GM21423 (cell line): ENCODE measurements around the gene SDF2.
"Not testable (repeated sequence)": the region's sequence is repeated elsewhere in the genome, so short reads cannot be mapped to it uniquely, and the experiment has no call there.

Experiments
- ATAC-seq: cut with Tn5 transposase; IDR thresholded peaks from one replicate; pipeline ENCODE4 v1.9.1; 2021; ENCODE audit warnings: mild to moderate bottlenecking, moderate library complexity; ENCODE audit not compliant: unreplicated experiment

Gene SDF2

DNA sequence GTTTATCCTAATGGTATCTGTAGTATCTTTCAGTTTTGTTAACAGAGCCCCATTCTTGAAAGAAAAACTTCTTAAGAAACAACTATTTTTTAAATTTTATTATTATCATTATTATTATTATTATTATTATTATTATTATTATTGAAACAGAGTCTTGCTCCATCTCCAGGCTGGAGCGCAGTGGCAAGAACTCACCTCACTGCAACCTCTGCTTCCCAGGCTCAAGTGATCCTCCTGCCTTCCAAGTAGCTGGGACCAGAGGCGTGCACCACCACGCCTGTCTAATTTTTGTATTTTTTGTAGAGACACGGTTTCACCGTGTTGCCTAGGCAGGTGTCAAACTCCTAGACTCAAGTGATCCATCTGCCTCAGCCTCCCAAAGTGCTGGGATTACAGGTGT is 23.7 kb upstream of the SDF2 start:
- no peak for ATAC-seq

GRCh38 chr17:28684963-28685362 is 23.3 kb upstream of the SDF2 start:
- no peak for ATAC-seq

DNA sequence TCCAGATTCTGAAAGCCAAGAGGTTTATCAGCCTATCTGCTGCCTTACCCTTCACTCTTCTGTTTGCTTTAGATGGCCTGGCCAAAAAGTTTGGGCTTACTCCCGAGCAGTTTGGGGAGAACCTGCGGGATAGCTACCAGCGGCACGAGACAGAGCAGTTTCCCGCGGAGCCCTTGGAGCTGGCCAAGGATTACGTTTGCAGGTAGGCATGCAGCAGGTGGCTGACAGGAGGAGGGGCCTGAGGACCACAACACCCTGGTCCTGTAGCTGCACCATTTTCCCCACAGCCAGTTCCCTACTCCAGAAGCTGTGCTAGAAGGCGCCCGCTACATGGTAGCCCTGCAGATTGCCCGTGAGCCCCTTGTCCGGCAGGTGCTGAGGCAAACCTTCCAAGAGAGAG is 20.9 kb upstream of the SDF2 start:
- no peak for ATAC-seq

GRCh38 chr17:28675980-28676379 is 14.3 kb upstream of the SDF2 start:
- no peak for ATAC-seq

DNA sequence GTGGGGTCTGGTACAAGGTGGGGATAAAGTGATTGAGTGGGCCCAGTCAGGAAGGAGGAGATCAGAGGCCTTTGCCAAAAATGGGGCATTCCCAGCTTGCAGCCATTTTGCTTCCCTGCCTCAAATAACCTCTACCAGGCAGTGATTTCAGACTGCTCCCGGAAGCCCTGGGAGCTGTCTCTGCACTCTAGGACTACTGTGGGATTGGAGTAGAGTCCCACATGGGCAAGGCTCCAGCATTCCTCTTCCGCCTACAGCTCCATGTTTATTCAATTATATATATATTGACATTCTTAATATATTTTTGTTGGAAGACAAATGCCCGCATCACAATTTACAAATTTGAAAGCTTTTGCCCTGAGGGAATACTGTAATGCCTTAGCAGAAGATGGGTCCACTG is 13.8 kb upstream of the SDF2 start:
- ATAC-seq: no peak

- ATAC-seq: no peak
Observed at GRCh38 chr17:28669918-28670317, 8.2 kb upstream of the SDF2 start.

DNA sequence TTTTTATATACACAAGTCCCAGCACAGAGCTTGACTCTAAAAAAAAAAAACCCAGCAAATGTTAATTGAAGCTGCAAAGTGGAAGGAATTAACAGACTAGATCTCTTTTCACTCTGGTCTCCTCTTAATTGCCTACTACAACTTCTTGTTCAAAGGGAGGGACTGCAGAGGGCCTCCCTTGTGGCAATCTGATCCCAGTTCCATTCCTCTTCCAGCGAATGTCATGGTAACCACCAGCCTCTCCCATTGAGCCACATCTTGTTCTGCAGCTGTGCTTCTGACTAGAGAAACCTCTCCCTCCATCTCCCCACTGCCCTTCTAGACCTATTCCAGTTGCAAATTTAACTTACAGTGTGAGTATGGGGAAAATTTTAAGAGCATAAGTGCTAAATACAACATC is 6.2 kb upstream of the SDF2 start:
- ATAC-seq: no peak

- no peak for ATAC-seq
Observed at GRCh38 chr17:28665994-28666393, 4.3 kb upstream of the SDF2 start.

GRCh38 chr17:28663723-28664122 is 2.0 kb upstream of the SDF2 start:
- ATAC-seq: no peak

DNA sequence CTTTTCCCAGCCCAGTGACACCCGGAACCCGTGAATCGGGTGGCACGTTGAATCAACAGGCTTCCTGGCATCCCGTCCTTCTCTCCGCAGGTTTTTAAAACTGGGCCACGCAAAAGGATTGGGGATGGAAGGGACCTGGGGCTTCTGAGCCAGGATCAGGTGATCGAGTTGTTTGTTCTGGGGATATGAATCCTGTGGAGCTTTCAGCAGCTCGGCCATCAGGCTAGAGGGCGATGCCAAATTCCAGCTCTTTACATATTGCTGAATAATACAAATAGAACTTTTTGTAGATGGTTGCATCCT is 772 bp upstream of the SDF2 start:
- ATAC-seq: no peak

- ATAC-seq: not testable (repeated sequence)
Observed at GRCh38 chr17:28659497-28659881, 2.2 kb downstream of the SDF2 start.

DNA sequence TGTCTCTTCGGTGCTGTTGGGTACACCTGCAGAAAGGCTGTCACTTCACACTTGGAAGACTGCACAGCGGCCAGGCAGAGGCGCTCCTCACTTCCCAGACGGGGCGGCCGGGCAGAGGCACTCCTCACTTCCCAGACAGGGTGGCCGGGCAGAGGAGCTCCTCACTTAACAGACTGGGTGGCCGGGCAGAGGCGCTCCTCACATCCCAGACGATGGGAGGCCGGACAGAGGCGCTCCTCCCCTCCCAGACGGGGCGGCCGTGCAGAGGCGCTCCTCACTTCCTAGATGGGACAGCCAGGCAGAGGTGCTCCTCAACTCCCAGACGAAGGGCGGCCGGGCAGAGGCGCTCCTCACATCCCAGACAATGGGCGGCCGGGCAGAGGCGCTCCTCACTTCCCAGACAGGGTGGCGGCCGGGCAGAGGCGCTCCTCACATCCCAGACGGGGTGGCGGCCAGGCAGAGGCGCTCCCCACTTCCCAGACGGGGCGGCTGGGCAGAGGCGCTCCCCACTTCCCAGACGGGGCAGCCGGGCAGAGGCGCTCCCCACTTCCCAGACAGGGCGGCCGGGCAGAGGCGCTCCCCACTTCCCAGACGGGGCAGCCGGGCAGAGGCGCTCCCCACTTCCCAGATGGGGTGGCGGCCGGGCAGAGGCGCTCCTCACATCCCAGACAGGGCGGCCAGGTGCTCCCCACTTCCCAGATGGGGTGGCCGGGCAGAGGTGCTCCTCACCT is 2.8 kb downstream of the SDF2 start:
- ATAC-seq: not testable (repeated sequence)

DNA sequence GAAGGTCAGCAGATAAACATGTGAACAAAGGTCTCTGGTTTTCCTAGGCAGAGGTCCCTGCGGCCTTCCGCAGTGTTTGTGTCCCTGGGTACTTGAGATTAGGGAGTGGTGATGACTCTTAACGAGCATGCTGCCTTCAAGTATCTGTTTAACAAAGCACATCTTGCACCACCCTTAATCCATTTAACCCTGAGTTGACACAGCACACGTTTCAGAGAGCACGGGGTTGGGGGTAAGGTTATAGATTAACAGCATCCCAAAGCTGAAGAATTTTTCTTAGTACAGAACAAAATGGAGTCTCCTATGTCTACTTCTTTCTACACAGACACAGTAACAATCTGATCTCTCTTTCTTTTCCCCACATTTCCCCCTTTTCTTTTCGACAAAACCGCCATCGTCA is 3.4 kb downstream of the SDF2 start:
- not testable (repeated sequence) for ATAC-seq

GRCh38 chr17:28657756-28658155 is 4.0 kb downstream of the SDF2 start:
- no peak for ATAC-seq

DNA sequence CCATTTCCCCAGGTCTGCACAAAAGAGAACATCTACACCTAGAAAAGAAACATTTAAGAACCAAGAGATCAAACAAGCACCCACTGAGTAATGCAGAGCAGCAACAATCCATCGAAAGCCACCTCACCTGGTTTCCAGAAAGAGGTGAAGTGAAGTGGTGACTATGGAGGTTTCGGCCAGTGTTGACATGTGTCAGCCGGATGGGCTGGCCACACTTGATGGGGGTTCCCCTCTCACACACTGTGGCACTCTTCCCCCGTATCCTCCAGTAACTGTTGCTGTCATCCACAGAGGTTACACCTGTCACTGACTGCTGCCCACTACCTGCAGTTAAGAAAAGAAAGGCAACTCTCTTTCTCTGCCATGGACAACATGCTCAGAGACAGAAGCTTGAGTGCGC is 6.5 kb downstream of the SDF2 start:
- no peak for ATAC-seq

DNA sequence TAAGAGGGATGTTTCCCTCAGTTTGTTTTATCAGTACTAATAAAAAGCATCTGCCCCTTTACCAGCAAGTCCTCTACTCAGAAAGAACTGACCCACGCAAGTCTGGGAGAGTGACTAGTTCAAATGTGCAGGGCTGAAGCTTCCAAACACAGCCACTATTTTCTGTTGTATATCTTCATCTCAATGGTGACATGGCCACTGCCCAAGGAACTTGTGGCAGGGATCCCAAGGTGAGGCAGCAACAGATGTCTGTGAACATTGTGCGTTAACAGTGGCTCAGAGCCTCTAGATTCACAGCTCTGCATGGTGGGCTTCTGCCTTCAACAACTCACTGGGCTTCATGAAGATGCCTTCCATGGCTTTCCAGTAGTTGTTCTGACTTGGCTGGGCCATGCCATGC is 13.0 kb downstream of the SDF2 start:
- ATAC-seq: no peak

GRCh38 chr17:28646039-28646754 is 15.5 kb downstream of the SDF2 start:
- ATAC-seq: no peak

- ATAC-seq: no peak
Observed at GRCh38 chr17:28645576-28645939, 16.1 kb downstream of the SDF2 start.

GRCh38 chr17:28644787-28645575 is 16.7 kb downstream of the SDF2 start, which contains the start of gene BLTP2:
TSS of gene BLTP2 (minus strand) at chr17:28645158. CDS start at chr17:28645056, 102 bp downstream.
- peak; percentile 86 for ATAC-seq

DNA sequence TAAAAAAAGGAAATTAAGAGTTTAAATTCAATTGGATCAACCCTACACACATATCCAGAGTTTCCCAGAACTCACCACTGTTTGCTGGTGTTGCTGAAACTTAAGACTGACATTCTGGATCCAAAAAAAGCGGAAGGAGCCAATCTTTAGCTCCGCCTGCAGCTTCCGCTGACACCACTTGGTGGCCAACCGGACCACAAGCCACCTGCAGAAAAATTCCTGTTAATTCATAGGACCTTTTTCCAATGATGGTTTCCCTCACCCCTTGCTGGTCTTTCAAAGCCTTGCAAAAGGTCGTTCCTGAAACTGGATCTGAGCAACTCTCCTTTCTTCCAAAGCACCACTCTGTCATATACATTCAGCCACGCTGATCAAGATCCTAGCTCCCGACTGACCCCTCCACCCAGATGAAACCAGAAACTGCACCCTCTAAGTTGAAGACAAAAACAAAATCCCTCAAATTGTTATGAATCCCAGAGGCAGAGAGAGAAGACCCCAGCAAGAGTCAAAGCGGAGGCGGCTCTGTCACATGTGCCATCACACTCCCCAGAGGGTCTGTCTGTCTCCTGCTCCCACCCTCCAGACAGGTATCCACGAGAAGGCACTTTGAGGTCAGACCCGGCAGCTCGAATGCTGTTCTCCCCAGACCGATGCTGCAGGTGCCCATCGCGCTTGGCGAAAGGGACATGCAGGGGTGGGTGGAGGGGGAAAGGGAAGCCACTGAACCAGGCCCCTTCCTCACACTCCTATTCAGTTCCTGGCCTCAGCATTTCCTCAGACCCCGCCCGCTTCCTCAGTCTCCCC is 17.5 kb downstream of the SDF2 start:
- ATAC-seq: peak; percentile 4

DNA sequence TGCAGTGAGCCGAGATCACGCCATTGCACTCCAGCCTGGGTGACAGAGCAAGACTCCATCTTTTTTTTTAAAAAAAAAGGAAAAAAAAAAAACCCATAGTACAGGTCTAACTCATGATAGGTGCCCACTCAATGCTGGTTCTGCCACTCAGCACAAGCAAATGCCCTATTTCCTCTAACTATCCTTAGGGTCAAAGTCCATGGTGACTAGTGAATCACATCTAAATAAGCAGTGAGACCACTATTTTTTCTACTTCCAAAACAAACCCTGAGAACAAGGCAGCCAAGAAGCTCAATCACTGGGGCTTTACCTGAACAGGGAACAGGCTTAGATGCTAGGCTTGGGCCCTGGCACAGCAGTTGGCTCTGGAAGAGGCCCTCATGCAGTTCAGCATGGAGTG is 20.1 kb downstream of the SDF2 start:
- ATAC-seq: no peak
